Left colon (tissue), 2 donors: ENCODE results near the gene CCNF. TPM values are rescaled to one million over a fixed set of nuclear protein-coding genes. Genes with fewer than 3 reads are reported as not detected.
"Not testable (repeated sequence)": the region's sequence is repeated elsewhere in the genome, so short reads cannot be mapped to it uniquely, and the experiment has no call there.

Source experiments
- ATAC-seq: fragments of 200-7000 bp; cut with Tn5 transposase; one replicate; pipeline ENCODE4 v1.9.1; 2020; ENCODE audit warnings: mild to moderate bottlenecking, moderate library complexity
- DNase-seq, 2 donors: peaks; one replicate each; pipeline ENCODE4 v3.0.0-alpha.2; 2020
- intact Hi-C, 2 donors: fragments of 100-400 bp; cut with DNase I in 1 of 2; cut with micrococcal nuclease in 1 of 2; formaldehyde crosslinking; loops; one replicate each; pipeline versions ENCODE4 v1.11.2 to v1.14.0; 2022; cut with DNase I, micrococcal nuclease
- total RNA-seq, 2 donors: library from RNA; stranded (reverse); fragmentation: NEBNext Ultra II Directional; extraction: Animal tissue kit (Norgen Biotek cat#: 25700); gene quantifications; one replicate each; pipeline ENCODE4 v1.2.1, GENCODE V29; 2021
- donor health status: DM: no; HTN: no; CAD: no.
- donor health status: DM: yes; HTN: yes; CAD: no.

The CCNF gene
- total RNA-seq, 2 donors from 2014 or later: 3.0 to 7.3 TPM

GRCh38 chr16:2476741-2477140 is 47.5 kb downstream of the CCNF start:
- intact Hi-C loops: no loop called here
- ATAC-seq (no peak), DNase-seq (no peak)

GRCh38 chr16:2477327-2477726 is 48.1 kb downstream of the CCNF start:
- DNase-seq (no peak), ATAC-seq (no peak)
- intact Hi-C loops: no loop called here

- ATAC-seq: no peak
- no peak for DNase-seq
- intact Hi-C loops: no loop called here
These were observed 49.0 kb downstream of the CCNF start for GRCh38 chr16:2478279-2478678.

GRCh38 chr16:2479996-2480395 is 50.7 kb downstream of the CCNF start:
- ATAC-seq, DNase-seq, intact Hi-C loops: not testable (repeated sequence)

- intact Hi-C loops: no loop called here
- peak; percentile 78 to 88 for DNase-seq
These were observed 51.7 kb downstream of the CCNF start for GRCh38 chr16:2480948-2481347.

GRCh38 chr16:2481676-2482075 is 52.4 kb downstream of the CCNF start:
- ATAC-seq (no peak), DNase-seq (peak in 1 of 2 donors; percentile 3)
- intact Hi-C loops: no loop called here

More at GRCh38 chr16:2480948-2481347, 51.7 kb downstream of the CCNF start:
- peak; percentile 96 for ATAC-seq

- no peak for ATAC-seq
- intact Hi-C loops: no loop called here
- DNase-seq: peak in 1 of 2 donors; percentile 6
These were observed 53.0 kb downstream of the CCNF start for GRCh38 chr16:2482249-2482648.

- ATAC-seq (no peak), DNase-seq (peak in 1 of 2 donors; percentile 29)
- intact Hi-C loops: no loop called here
These were observed 53.7 kb downstream of the CCNF start for GRCh38 chr16:2482708-2483534.

- intact Hi-C loops: no loop called here
- no peak for DNase-seq
- no peak for ATAC-seq
These were observed 55.0 kb downstream of the CCNF start for GRCh38 chr16:2483939-2484897.

GRCh38 chr16:2484898-2485508 is 55.8 kb downstream of the CCNF start:
- intact Hi-C loops: no loop called here
- ATAC-seq (no peak), DNase-seq (no peak)

GRCh38 chr16:2485811-2486507 is 56.7 kb downstream of the CCNF start:
- intact Hi-C loops: no loop called here
- ATAC-seq (no peak), DNase-seq (peak in 1 of 2 donors; percentile 7)

GRCh38 chr16:2486645-2487516 is 57.6 kb downstream of the CCNF start:
- peak; percentile 74 to 81 for DNase-seq
- intact Hi-C loops: no loop called here
- ATAC-seq: peak; percentile 94

GRCh38 chr16:2487517-2487842 is 58.2 kb downstream of the CCNF start:
- no peak for DNase-seq
- ATAC-seq: no peak
- intact Hi-C loops: no loop called here

- no peak for ATAC-seq
- intact Hi-C loops: no loop called here
- no peak for DNase-seq
These were observed 58.8 kb downstream of the CCNF start for GRCh38 chr16:2487903-2488531.

- intact Hi-C loops: no loop called here
- ATAC-seq (no peak), DNase-seq (no peak)
These were observed 60.3 kb downstream of the CCNF start for GRCh38 chr16:2489581-2489980.

GRCh38 chr16:2490190-2491105 is 61.2 kb downstream of the CCNF start:
- intact Hi-C loops: loop anchor here in 1 of 2 donors (10.0 kb wide), 1 partner anchor 146 kb away; the partner anchor contains the start of gene ABCA3
- ATAC-seq (no peak), DNase-seq (no peak)
